Hepatocyte (in vitro differentiated cells): ENCODE data around the gene RAG1. TPM values are rescaled to one million over a fixed set of nuclear protein-coding genes. Genes with fewer than 3 reads are reported as not detected.

ENCODE experiments used
- DNase-seq: peaks from one replicate; pipeline ENCODE4 v3.0.0-alpha.2; 2016; ENCODE audit warnings: low spot score
- H2AFZ ChIP-seq: fragments of 200-600 bp; sonication (generic); 2 replicates; pipeline ENCODE4 v1.6.0; 2016; ENCODE audit warnings: antibody characterized with exemption, mild to moderate bottlenecking
- H3K27ac ChIP-seq: fragments of 200-600 bp; sonication (generic); 2 replicates; pipeline ENCODE4 v1.5.1; 2016; ENCODE audit warnings: mild to moderate bottlenecking
- H3K27me3 ChIP-seq: fragments of 200-600 bp; sonication (generic); 2 replicates; pipeline ENCODE4 v1.6.1; 2016
- H3K36me3 ChIP-seq: fragments of 200-600 bp; sonication (generic); replicated peaks from 2 replicates; pipeline ENCODE4 v1.5.1; 2016; ENCODE audit warnings: low read depth; ENCODE audit not compliant: insufficient read depth
- H3K4me1 ChIP-seq: fragments of 200-600 bp; sonication (generic); 2 replicates; pipeline ENCODE4 v1.5.1; 2016; ENCODE audit warnings: mild to moderate bottlenecking, moderate library complexity; ENCODE audit not compliant: insufficient read depth
- H3K4me2 ChIP-seq: fragments of 200-600 bp; sonication (generic); 2 replicates; pipeline ENCODE4 v1.6.0; 2016
- H3K4me3 ChIP-seq: fragments of 200-600 bp; sonication (generic); 2 replicates; pipeline ENCODE4 v1.5.1; 2016; ENCODE audit warnings: mild to moderate bottlenecking
- H3K79me2 ChIP-seq: fragments of 200-600 bp; sonication (generic); 2 replicates; pipeline ENCODE4 v1.6.0; 2017; ENCODE audit warnings: mild to moderate bottlenecking
- H3K9me2 ChIP-seq: fragments of 200-600 bp; sonication (generic); replicated peaks from 2 replicates; pipeline ENCODE4 v1.6.0; 2017; ENCODE audit warnings: mild to moderate bottlenecking; ENCODE audit not compliant: insufficient read depth
- H3K9me3 ChIP-seq: fragments of 200-600 bp; sonication (generic); 2 replicates; pipeline ENCODE4 v1.5.1; 2016; ENCODE audit warnings: low read depth, mild to moderate bottlenecking
- H4K20me1 ChIP-seq: fragments of 200-600 bp; sonication (generic); 2 replicates; pipeline ENCODE4 v1.6.0; 2016; ENCODE audit warnings: mild to moderate bottlenecking; ENCODE audit not compliant: insufficient read depth, poor library complexity, severe bottlenecking
- EZH2 ChIP-seq: fragments of 200-600 bp; sonication (generic); IDR thresholded peaks from 2 replicates; pipeline ENCODE4 v1.6.1; 2016; ENCODE audit warnings: antibody characterized with exemption, mild to moderate bottlenecking, borderline replicate concordance
- EZH2phosphoT487 ChIP-seq: fragments of 200-600 bp; sonication (generic); IDR thresholded peaks from one replicate; pipeline ENCODE4 v1.6.1; 2018; ENCODE audit warnings: antibody characterized with exemption, mild to moderate bottlenecking, low read depth, moderate library complexity; ENCODE audit not compliant: unreplicated experiment, severe bottlenecking
- WGBS: methylation state at CpG from one replicate; pipeline ENCODE4 v1.1.6; 2016; ENCODE audit warnings: low lambda C conversion rate; ENCODE audit errors: missing lambda C conversion rate; 5-methylcytosine and 5-hydroxymethylcytosine counted together
- polyA plus RNA-seq: library from polyadenylated mRNA; unstranded; fragments of >200 nt; fragmentation: Nextera tagmentation; extraction: Ambion mirVana; gene quantifications from 2 replicates; pipeline ENCODE4 v1.2.1, GENCODE V29; 2016
- total RNA-seq: library from RNA; depleted of rRNA; stranded (reverse); fragments of >200 nt; gene quantifications from 2 replicates; pipeline ENCODE4 v1.2.3, GENCODE V29; 2014
- TF ChIP-seq, protein P1 (sequence below): fragments of 200-600 bp; sonication (generic); IDR thresholded peaks from 2 replicates; pipeline ENCODE4 v1.5.1; 2016; ENCODE audit warnings: antibody characterized with exemption, mild to moderate bottlenecking; ENCODE audit not compliant: poor library complexity

The RAG1 gene
- total and polyA plus RNA-seq, 2 experiments from 2014 or later = 1.0 to 1.5 TPM

DNA sequence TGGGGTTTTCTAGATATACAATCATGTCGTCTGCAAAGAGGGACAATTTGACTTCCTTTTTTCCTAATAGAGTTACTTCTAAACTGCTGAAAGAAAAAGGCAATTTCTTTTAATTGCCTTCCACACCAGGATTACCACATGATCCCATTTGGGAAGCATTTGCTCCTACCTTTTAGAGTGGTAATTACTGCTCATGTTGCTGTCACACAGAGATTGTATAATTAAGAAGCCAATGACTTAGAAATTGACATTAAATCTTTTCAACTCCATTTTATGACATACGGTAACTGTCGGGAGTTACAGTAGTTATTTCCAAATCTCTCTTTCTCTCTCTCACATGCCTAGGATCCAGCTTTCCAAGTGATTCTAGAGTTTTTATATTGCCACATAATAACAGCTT, 48.0 kb downstream of the RAG1 start:
- WGBS = 73% methylated on average over 3 of the region's 3 CpGs
- H3K9me3 ChIP-seq = no peaks in the 10 kb centered on the region
- no peak for DNase-seq
- no peaks in the 10 kb centered on the region for H3K36me3 ChIP-seq
- no peaks in the 10 kb centered on the region for H3K9me2 ChIP-seq
- no peak overlapping the region for H2AFZ ChIP-seq
- peaks cover 4% of the 10 kb centered on the region for H3K4me1 ChIP-seq
- H3K79me2 ChIP-seq = no peaks in the 10 kb centered on the region
- H3K27ac ChIP-seq = no peak overlapping the region
- no peak overlapping the region for H3K4me2 ChIP-seq
- no peak overlapping the region for H3K4me3 ChIP-seq
- TF ChIP-seq, protein P1, sequence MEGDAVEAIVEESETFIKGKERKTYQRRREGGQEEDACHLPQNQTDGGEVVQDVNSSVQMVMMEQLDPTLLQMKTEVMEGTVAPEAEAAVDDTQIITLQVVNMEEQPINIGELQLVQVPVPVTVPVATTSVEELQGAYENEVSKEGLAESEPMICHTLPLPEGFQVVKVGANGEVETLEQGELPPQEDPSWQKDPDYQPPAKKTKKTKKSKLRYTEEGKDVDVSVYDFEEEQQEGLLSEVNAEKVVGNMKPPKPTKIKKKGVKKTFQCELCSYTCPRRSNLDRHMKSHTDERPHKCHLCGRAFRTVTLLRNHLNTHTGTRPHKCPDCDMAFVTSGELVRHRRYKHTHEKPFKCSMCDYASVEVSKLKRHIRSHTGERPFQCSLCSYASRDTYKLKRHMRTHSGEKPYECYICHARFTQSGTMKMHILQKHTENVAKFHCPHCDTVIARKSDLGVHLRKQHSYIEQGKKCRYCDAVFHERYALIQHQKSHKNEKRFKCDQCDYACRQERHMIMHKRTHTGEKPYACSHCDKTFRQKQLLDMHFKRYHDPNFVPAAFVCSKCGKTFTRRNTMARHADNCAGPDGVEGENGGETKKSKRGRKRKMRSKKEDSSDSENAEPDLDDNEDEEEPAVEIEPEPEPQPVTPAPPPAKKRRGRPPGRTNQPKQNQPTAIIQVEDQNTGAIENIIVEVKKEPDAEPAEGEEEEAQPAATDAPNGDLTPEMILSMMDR = no peak
- TF ChIP-seq EZH2phosphoT487 (no peak), EZH2 (no peak)
- no peaks in the 10 kb centered on the region for H4K20me1 ChIP-seq
- H3K27me3 ChIP-seq = no peaks in the 10 kb centered on the region

DNA sequence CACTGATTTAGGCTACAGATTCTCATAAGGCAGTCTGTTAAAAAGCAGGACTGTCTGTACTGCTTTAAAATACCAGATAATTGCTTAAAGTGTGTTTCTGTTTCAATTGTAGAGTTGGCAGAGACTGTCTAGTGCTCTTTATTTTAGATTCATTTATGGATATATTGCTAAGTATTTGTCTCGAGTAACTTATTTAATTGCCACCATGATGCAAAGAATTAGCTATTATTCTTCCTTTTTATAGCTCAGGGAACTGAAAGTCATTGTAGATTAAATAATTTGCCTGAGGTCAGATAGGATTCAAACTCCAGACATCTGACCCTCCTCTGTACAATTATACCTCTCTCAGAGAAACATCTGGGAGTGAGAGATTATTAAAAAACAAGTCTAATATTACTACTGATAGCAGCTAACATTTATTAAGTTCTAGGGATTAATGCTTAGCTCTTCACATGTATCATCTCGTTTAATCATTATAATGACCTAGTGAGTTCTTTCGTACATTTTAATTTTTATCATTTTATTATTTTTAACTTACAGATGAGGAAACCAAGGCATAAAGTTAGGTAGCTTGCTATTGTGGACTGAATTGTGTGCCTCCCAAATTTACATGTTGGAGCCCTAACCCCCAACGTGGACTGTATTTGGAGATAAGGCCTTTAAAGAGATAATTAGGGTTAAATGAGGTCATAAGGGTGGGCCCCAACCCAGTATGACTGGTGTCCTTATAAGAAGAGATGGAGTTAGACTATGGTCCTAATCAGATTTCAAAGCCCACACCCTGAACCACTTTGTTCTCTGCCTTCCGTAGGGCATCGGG, 49.9 kb downstream of the RAG1 start:
- H3K4me3 ChIP-seq = no peak overlapping the region
- H3K27ac ChIP-seq = no peak overlapping the region
- no peaks in the 10 kb centered on the region for H3K27me3 ChIP-seq
- no peak for TF ChIP-seq EZH2phosphoT487
- TF ChIP-seq, protein P1 = no peak
- TF ChIP-seq EZH2 = no peak
- no peaks in the 10 kb centered on the region for H3K9me3 ChIP-seq
- no peak overlapping the region for H3K4me2 ChIP-seq
- no peaks in the 10 kb centered on the region for H4K20me1 ChIP-seq
- H3K79me2 ChIP-seq = no peaks in the 10 kb centered on the region
- no peaks in the 10 kb centered on the region for H3K9me2 ChIP-seq
- H3K4me1 ChIP-seq = peaks cover 4% of the 10 kb centered on the region
- no peaks in the 10 kb centered on the region for H3K36me3 ChIP-seq
- 77% methylated on average over 6 of the region's 6 CpGs for WGBS
- no peak overlapping the region for H2AFZ ChIP-seq
- DNase-seq = no peak

DNA sequence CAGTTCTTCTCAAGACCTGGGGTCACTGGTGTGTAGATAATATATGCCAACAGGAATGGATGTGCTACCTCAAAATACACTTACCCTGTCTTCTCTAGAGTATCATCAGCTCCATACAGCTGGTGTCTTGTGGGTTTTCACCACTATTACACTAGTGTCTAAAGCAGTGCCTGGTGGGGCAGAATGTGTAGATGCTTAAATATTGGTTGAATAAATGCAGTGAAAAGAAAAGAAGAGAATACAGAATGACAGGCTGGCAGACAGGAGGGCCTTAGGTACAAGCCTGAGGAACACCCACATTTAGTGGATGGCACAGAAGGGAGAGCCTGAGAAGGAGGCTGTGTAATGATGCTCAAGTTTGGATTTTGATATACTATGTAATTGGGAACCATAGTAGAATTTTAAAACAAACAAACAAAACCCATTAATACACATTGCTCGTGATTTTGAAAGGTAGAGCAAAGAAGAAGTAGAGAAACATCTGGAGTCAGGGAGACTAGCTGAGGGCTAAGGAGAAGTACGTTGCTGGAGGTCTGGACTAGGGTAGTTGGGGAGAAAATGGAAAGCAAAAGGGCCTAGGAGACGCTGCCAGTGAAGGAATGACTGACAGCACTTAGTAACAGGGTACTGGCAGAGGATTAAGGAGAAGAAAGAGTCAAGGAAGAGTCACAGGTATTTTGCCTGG, 50.7 kb downstream of the RAG1 start:
- TF ChIP-seq, protein P1 = no peak
- TF ChIP-seq EZH2phosphoT487 (no peak), EZH2 (no peak)
- peaks cover 4% of the 10 kb centered on the region for H3K4me1 ChIP-seq
- no peaks in the 10 kb centered on the region for H3K36me3 ChIP-seq
- 80% methylated on average over 3 of the region's 3 CpGs for WGBS
- H3K27me3 ChIP-seq = no peaks in the 10 kb centered on the region
- no peak for DNase-seq
- no peak overlapping the region for H3K4me3 ChIP-seq
- no peak overlapping the region for H3K27ac ChIP-seq
- H3K9me3 ChIP-seq = no peaks in the 10 kb centered on the region
- H3K79me2 ChIP-seq = no peaks in the 10 kb centered on the region
- no peak overlapping the region for H2AFZ ChIP-seq
- H3K4me2 ChIP-seq = no peak overlapping the region
- H4K20me1 ChIP-seq = no peaks in the 10 kb centered on the region
- H3K9me2 ChIP-seq = no peaks in the 10 kb centered on the region
